GM21515 (cell line): ENCODE data around the gene OR52B2.
"Not testable (repeated sequence)": the region's sequence is repeated elsewhere in the genome, so short reads cannot be mapped to it uniquely, and the experiment has no call there.

Experiments
- ATAC-seq: cut with Tn5 transposase; IDR thresholded peaks from one replicate; pipeline ENCODE4 v1.9.1; 2021; ENCODE audit not compliant: unreplicated experiment

OR52B2 gene

GRCh38 chr11:6156628-6157359 lies 13.3 kb downstream of the OR52B2 start:
- no peak for ATAC-seq

GRCh38 chr11:6152126-6152525 lies 18.0 kb downstream of the OR52B2 start:
- ATAC-seq: no peak

- ATAC-seq: no peak
These were observed 19.0 kb downstream of the OR52B2 start for GRCh38 chr11:6151117-6151516.

GRCh38 chr11:6143737-6144136 lies 26.4 kb downstream of the OR52B2 start:
- not testable (repeated sequence) for ATAC-seq

GRCh38 chr11:6142936-6143335 lies 27.2 kb downstream of the OR52B2 start:
- ATAC-seq: no peak

GRCh38 chr11:6135936-6136335 lies 34.2 kb downstream of the OR52B2 start:
- not testable (repeated sequence) for ATAC-seq

- no peak for ATAC-seq
These were observed 37.7 kb downstream of the OR52B2 start for GRCh38 chr11:6132431-6132830.

- no peak for ATAC-seq
These were observed 40.5 kb downstream of the OR52B2 start for GRCh38 chr11:6129635-6130034.

- ATAC-seq: no peak
These were observed 41.1 kb downstream of the OR52B2 start for GRCh38 chr11:6129011-6129410.

- no peak for ATAC-seq
These were observed 42.2 kb downstream of the OR52B2 start for GRCh38 chr11:6127881-6128280.

GRCh38 chr11:6124245-6124644 lies 45.9 kb downstream of the OR52B2 start:
- ATAC-seq: no peak
